ENCODE measurements around the gene SIL1. TPM values are rescaled to one million over a fixed set of nuclear protein-coding genes. Genes with fewer than 3 reads are reported as not detected.

SIL1 gene
- total and polyA plus RNA-seq, 9 of the 15 experiments (the other 6 are each of a cell fraction or from before 2014, with no cell fraction given), result 1.3 to 30.5 (median 18.1) TPM

GRCh38 chr5:139126711-139127111 lies 71.5 kb downstream of the SIL1 start:
- H4K20me1 ChIP-seq (replicated peaks; ENCODE audit: control insufficient read depth, insufficient read depth, low read length), result no peaks in the 10 kb centered on the region
- H3K4me3 ChIP-seq, result no peak overlapping the region
- H3K9ac ChIP-seq (ENCODE audit: insufficient read depth in 1 of 2, low read depth in 2 of 2, low read length in 2 of 2), result no peak overlapping the region
- no peak overlapping the region for H2AFZ ChIP-seq (ENCODE audit: low read depth, low read length)
- no TSS peak for BruUV-seq (replicated peaks)
- no peaks in the 10 kb centered on the region for H3K4me1 ChIP-seq (replicated peaks in 1 of 2; ENCODE audit: control insufficient read depth in 2 of 2, insufficient read depth in 2 of 2, low read length in 2 of 2)
- FAIRE-seq (no peak), DNase-seq (ENCODE audit: extremely low read depth in 1 of 4, low spot score in 3 of 4) (no peak), ATAC-seq (no peak)
- H3K9me1 ChIP-seq (ENCODE audit: control insufficient read depth, insufficient read depth, low read length), result no peaks in the 10 kb centered on the region
- intact Hi-C loops (cut with micrococcal nuclease), result no loop called here
- no peak overlapping the region for H3K27ac ChIP-seq (ENCODE audit: extremely low read depth, low read depth, low read length)
- in situ Hi-C loops (cut with MboI), result no loop called here
- H3K27me3 ChIP-seq (ENCODE audit: control insufficient read depth in 2 of 2, insufficient read depth in 2 of 2, low read length in 2 of 2), result no peaks in the 10 kb centered on the region
- no peak overlapping the region for H3K4me2 ChIP-seq (ENCODE audit: insufficient read depth, low read length)
- no peaks in the 10 kb centered on the region for H3K79me2 ChIP-seq (ENCODE audit: control insufficient read depth, insufficient read depth, low read length)
- CTCF ChIA-PET (ENCODE audit: low intra/inter-chr PET ratio), result no interaction called here
- no peaks in the 10 kb centered on the region for H3K9me3 ChIP-seq (replicated peaks; ENCODE audit: control insufficient read depth, insufficient read depth, low read depth, low read length)
- POLR2A ChIA-PET, result interaction anchor here (0.5 to 2.2 kb wide), 5 partner anchors 8 to 759 kb away, joined by 3 to 9 read pairs (median 3); no protein-coding TSS in a partner anchor
- TF ChIP-seq NFE2 (IDR thresholded peaks at IDR 0.05; ENCODE audit: low read depth) (no peak), HNRNPLL (IDR thresholded peaks at IDR 0.05; ENCODE audit: low read depth, low read length, poor library complexity, severe bottlenecking) (no peak), BRCA1 (IDR thresholded peaks at IDR 0.05) (no peak), BRCA1 (CRISPR knock-in tag; IDR thresholded peaks at IDR 0.05) (no peak), ZNF561 (CRISPR knock-in tag; conservative IDR thresholded peaks at IDR 0.05) (no peak)
- TF ChIP-seq, protein P1, sequence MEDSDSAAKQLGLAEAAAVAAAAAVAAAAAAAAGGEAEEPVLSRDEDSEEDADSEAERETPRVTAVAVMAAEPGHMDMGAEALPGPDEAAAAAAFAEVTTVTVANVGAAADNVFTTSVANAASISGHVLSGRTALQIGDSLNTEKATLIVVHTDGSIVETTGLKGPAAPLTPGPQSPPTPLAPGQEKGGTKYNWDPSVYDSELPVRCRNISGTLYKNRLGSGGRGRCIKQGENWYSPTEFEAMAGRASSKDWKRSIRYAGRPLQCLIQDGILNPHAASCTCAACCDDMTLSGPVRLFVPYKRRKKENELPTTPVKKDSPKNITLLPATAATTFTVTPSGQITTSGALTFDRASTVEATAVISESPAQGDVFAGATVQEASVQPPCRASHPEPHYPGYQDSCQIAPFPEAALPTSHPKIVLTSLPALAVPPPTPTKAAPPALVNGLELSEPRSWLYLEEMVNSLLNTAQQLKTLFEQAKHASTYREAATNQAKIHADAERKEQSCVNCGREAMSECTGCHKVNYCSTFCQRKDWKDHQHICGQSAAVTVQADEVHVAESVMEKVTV (CRISPR knock-in tag; IDR thresholded peaks at IDR 0.05), result no peak
- TF ChIP-seq, protein P2, sequence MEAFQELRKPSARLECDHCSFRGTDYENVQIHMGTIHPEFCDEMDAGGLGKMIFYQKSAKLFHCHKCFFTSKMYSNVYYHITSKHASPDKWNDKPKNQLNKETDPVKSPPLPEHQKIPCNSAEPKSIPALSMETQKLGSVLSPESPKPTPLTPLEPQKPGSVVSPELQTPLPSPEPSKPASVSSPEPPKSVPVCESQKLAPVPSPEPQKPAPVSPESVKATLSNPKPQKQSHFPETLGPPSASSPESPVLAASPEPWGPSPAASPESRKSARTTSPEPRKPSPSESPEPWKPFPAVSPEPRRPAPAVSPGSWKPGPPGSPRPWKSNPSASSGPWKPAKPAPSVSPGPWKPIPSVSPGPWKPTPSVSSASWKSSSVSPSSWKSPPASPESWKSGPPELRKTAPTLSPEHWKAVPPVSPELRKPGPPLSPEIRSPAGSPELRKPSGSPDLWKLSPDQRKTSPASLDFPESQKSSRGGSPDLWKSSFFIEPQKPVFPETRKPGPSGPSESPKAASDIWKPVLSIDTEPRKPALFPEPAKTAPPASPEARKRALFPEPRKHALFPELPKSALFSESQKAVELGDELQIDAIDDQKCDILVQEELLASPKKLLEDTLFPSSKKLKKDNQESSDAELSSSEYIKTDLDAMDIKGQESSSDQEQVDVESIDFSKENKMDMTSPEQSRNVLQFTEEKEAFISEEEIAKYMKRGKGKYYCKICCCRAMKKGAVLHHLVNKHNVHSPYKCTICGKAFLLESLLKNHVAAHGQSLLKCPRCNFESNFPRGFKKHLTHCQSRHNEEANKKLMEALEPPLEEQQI (IDR thresholded peaks at IDR 0.05), result no peak
- peaks cover 2% of the 10 kb centered on the region; the same call in 1 of the 3 replicates for H3K36me3 ChIP-seq (ENCODE audit: control insufficient read depth, insufficient read depth, low read length)
- WGBS (ENCODE audit: insufficient coverage, low coverage, missing lambda C conversion rate), result 44% methylated on average over 3 of the region's 3 CpGs
